ENCODE results near the gene MARK3. TPM values are rescaled to one million over a fixed set of nuclear protein-coding genes. Genes with fewer than 3 reads are reported as not detected.

MARK3 gene
- total RNA-seq, 1 donor from 2014 or later = 59.5 TPM

GRCh38 chr14:103540821-103541708 lies 155.8 kb downstream of the MARK3 start:
- Histone ChIP-seq H3K36me3 (ENCODE audit: control insufficient read depth in 3 of 3, insufficient read depth in 3 of 3, low read length in 3 of 3) (no peaks in the 10 kb centered on the region), H3K4me3 (ENCODE audit: low read length in 3 of 3) (no peak overlapping the region), H3K27me3 (ENCODE audit: control insufficient read depth in 3 of 3, insufficient read depth in 3 of 3, low read length in 3 of 3) (peaks cover 0 to 3% (median 0%) of the 10 kb centered on the region in 3 donors), H3K27ac (ENCODE audit: low read depth, low read length) (peak overlapping the region; percentile 30), H3K4me1 (ENCODE audit: control insufficient read depth in 3 of 3, insufficient read depth in 3 of 3, low read length in 3 of 3) (peaks cover 59 to 70% (median 66%) of the 10 kb centered on the region in 3 donors), H3K9me3 (ENCODE audit: control insufficient read depth in 3 of 3, low read length in 3 of 3) (no peaks in the 10 kb centered on the region), H3K9ac (ENCODE audit: low read depth in 1 of 3, low read length in 3 of 3) (peak overlapping the region in 1 of 3 donors; percentile 74)

GRCh38 chr14:103541709-103542604 lies 156.7 kb downstream of the MARK3 start:
- H3K9me3 ChIP-seq (ENCODE audit: control insufficient read depth in 3 of 3, low read length in 3 of 3) = no peaks in the 10 kb centered on the region
- H3K27ac ChIP-seq (ENCODE audit: low read depth, low read length) = peak overlapping the region; percentile 7
- no peaks in the 10 kb centered on the region for H3K36me3 ChIP-seq (ENCODE audit: control insufficient read depth in 3 of 3, insufficient read depth in 3 of 3, low read length in 3 of 3)
- peaks cover 0 to 3% (median 0%) of the 10 kb centered on the region in 3 donors for H3K27me3 ChIP-seq (ENCODE audit: control insufficient read depth in 3 of 3, insufficient read depth in 3 of 3, low read length in 3 of 3)
- peaks cover 59 to 76% (median 74%) of the 10 kb centered on the region in 3 donors for H3K4me1 ChIP-seq (ENCODE audit: control insufficient read depth in 3 of 3, insufficient read depth in 3 of 3, low read length in 3 of 3)
- no peak overlapping the region for H3K4me3 ChIP-seq (ENCODE audit: low read length in 3 of 3)
- H3K9ac ChIP-seq (ENCODE audit: low read depth in 1 of 3, low read length in 3 of 3) = peak overlapping the region in 2 of 3 donors; percentile 33 to 64

- Histone ChIP-seq H3K9me3 (ENCODE audit: control insufficient read depth in 3 of 3, low read length in 3 of 3) (no peaks in the 10 kb centered on the region), H3K27me3 (ENCODE audit: control insufficient read depth in 3 of 3, insufficient read depth in 3 of 3, low read length in 3 of 3) (peaks cover 0 to 3% (median 0%) of the 10 kb centered on the region in 3 donors), H3K36me3 (ENCODE audit: control insufficient read depth in 3 of 3, insufficient read depth in 3 of 3, low read length in 3 of 3) (no peaks in the 10 kb centered on the region), H3K4me3 (ENCODE audit: low read length in 3 of 3) (no peak overlapping the region), H3K4me1 (ENCODE audit: control insufficient read depth in 3 of 3, insufficient read depth in 3 of 3, low read length in 3 of 3) (peaks cover 59 to 78% (median 71%) of the 10 kb centered on the region in 3 donors), H3K27ac (ENCODE audit: low read depth, low read length) (no peak overlapping the region), H3K9ac (ENCODE audit: low read depth in 1 of 3, low read length in 3 of 3) (peak overlapping the region in 1 of 3 donors; percentile 64)
Observed at GRCh38 chr14:103542605-103543088, 157.4 kb downstream of the MARK3 start.

GRCh38 chr14:103543140-103543539 lies 157.9 kb downstream of the MARK3 start:
- peaks cover 0 to 3% (median 0%) of the 10 kb centered on the region in 3 donors for H3K27me3 ChIP-seq (ENCODE audit: control insufficient read depth in 3 of 3, insufficient read depth in 3 of 3, low read length in 3 of 3)
- H3K27ac ChIP-seq (ENCODE audit: low read depth, low read length) = no peak overlapping the region
- no peak overlapping the region for H3K4me3 ChIP-seq (ENCODE audit: low read length in 3 of 3)
- peaks cover 56 to 73% (median 69%) of the 10 kb centered on the region in 3 donors for H3K4me1 ChIP-seq (ENCODE audit: control insufficient read depth in 3 of 3, insufficient read depth in 3 of 3, low read length in 3 of 3)
- H3K9me3 ChIP-seq (ENCODE audit: control insufficient read depth in 3 of 3, low read length in 3 of 3) = no peaks in the 10 kb centered on the region
- H3K36me3 ChIP-seq (ENCODE audit: control insufficient read depth in 3 of 3, insufficient read depth in 3 of 3, low read length in 3 of 3) = no peaks in the 10 kb centered on the region
- peak overlapping the region in 1 of 3 donors; percentile 64 for H3K9ac ChIP-seq (ENCODE audit: low read depth in 1 of 3, low read length in 3 of 3)

- Histone ChIP-seq H3K9me3 (ENCODE audit: control insufficient read depth in 3 of 3, low read length in 3 of 3) (no peaks in the 10 kb centered on the region), H3K4me1 (ENCODE audit: control insufficient read depth in 3 of 3, insufficient read depth in 3 of 3, low read length in 3 of 3) (peaks cover 49 to 69% (median 66%) of the 10 kb centered on the region in 3 donors), H3K27ac (ENCODE audit: low read depth, low read length) (no peak overlapping the region), H3K36me3 (ENCODE audit: control insufficient read depth in 3 of 3, insufficient read depth in 3 of 3, low read length in 3 of 3) (no peaks in the 10 kb centered on the region), H3K9ac (ENCODE audit: low read depth in 1 of 3, low read length in 3 of 3) (peak overlapping the region in 2 of 3 donors; percentile 38 to 54), H3K4me3 (ENCODE audit: low read length in 3 of 3) (peak overlapping the region in 1 of 3 donors; percentile 22), H3K27me3 (ENCODE audit: control insufficient read depth in 3 of 3, insufficient read depth in 3 of 3, low read length in 3 of 3) (peaks cover 0 to 3% (median 0%) of the 10 kb centered on the region in 3 donors)
Observed at GRCh38 chr14:103543721-103544387, 158.6 kb downstream of the MARK3 start.

- no peak overlapping the region for H3K4me3 ChIP-seq (ENCODE audit: low read length in 3 of 3)
- no peaks in the 10 kb centered on the region for H3K36me3 ChIP-seq (ENCODE audit: control insufficient read depth in 3 of 3, insufficient read depth in 3 of 3, low read length in 3 of 3)
- peaks cover 47 to 69% (median 65%) of the 10 kb centered on the region in 3 donors for H3K4me1 ChIP-seq (ENCODE audit: control insufficient read depth in 3 of 3, insufficient read depth in 3 of 3, low read length in 3 of 3)
- no peak overlapping the region for H3K27ac ChIP-seq (ENCODE audit: low read depth, low read length)
- H3K9ac ChIP-seq (ENCODE audit: low read depth in 1 of 3, low read length in 3 of 3) = peak overlapping the region in 1 of 3 donors; percentile 40
- no peaks in the 10 kb centered on the region for H3K9me3 ChIP-seq (ENCODE audit: control insufficient read depth in 3 of 3, low read length in 3 of 3)
- peaks cover 0 to 3% (median 0%) of the 10 kb centered on the region in 3 donors for H3K27me3 ChIP-seq (ENCODE audit: control insufficient read depth in 3 of 3, insufficient read depth in 3 of 3, low read length in 3 of 3)
Observed at GRCh38 chr14:103544388-103545218, 159.4 kb downstream of the MARK3 start.

GRCh38 chr14:103545219-103545914 lies 160.2 kb downstream of the MARK3 start:
- Histone ChIP-seq H3K4me1 (ENCODE audit: control insufficient read depth in 3 of 3, insufficient read depth in 3 of 3, low read length in 3 of 3) (peaks cover 49 to 71% (median 68%) of the 10 kb centered on the region in 3 donors), H3K27me3 (ENCODE audit: control insufficient read depth in 3 of 3, insufficient read depth in 3 of 3, low read length in 3 of 3) (peaks cover 0 to 3% (median 0%) of the 10 kb centered on the region in 3 donors), H3K27ac (ENCODE audit: low read depth, low read length) (no peak overlapping the region), H3K9me3 (ENCODE audit: control insufficient read depth in 3 of 3, low read length in 3 of 3) (no peaks in the 10 kb centered on the region), H3K9ac (ENCODE audit: low read depth in 1 of 3, low read length in 3 of 3) (no peak overlapping the region), H3K4me3 (ENCODE audit: low read length in 3 of 3) (no peak overlapping the region), H3K36me3 (ENCODE audit: control insufficient read depth in 3 of 3, insufficient read depth in 3 of 3, low read length in 3 of 3) (no peaks in the 10 kb centered on the region)

- H3K4me3 ChIP-seq (ENCODE audit: low read length in 3 of 3) = no peak overlapping the region
- H3K4me1 ChIP-seq (ENCODE audit: control insufficient read depth in 3 of 3, insufficient read depth in 3 of 3, low read length in 3 of 3) = peaks cover 50 to 71% (median 69%) of the 10 kb centered on the region in 3 donors
- peaks cover 0 to 3% (median 0%) of the 10 kb centered on the region in 3 donors for H3K27me3 ChIP-seq (ENCODE audit: control insufficient read depth in 3 of 3, insufficient read depth in 3 of 3, low read length in 3 of 3)
- H3K36me3 ChIP-seq (ENCODE audit: control insufficient read depth in 3 of 3, insufficient read depth in 3 of 3, low read length in 3 of 3) = no peaks in the 10 kb centered on the region
- peak overlapping the region in 1 of 3 donors; percentile 8 for H3K9ac ChIP-seq (ENCODE audit: low read depth in 1 of 3, low read length in 3 of 3)
- H3K27ac ChIP-seq (ENCODE audit: low read depth, low read length) = no peak overlapping the region
- H3K9me3 ChIP-seq (ENCODE audit: control insufficient read depth in 3 of 3, low read length in 3 of 3) = no peaks in the 10 kb centered on the region
Observed at GRCh38 chr14:103545915-103546651, 160.9 kb downstream of the MARK3 start.

All from skeletal muscle tissue (tissue), 4 donors.